Aorta (tissue), 5 donors: ENCODE measurements around the gene ATP2A1. TPM values are rescaled to one million over a fixed set of nuclear protein-coding genes. Genes with fewer than 3 reads are reported as not detected.

Source experiments
- ATAC-seq: fragments of 200-7000 bp; cut with Tn5 transposase; one replicate; pipeline ENCODE4 v1.9.1; 2022; ENCODE audit warnings: moderate library complexity; ENCODE audit not compliant: low FRiP score
- DNase-seq, 2 donors: peaks; one replicate each; pipeline ENCODE4 v3.0.0-alpha.2; 2020
- H3K27ac ChIP-seq, 2 donors: one replicate each; pipeline ENCODE4 v1.5.1; 2013; ENCODE audit warnings: low read length in 2 of 2, mild to moderate bottlenecking in 2 of 2, moderate library complexity in 2 of 2, control low read depth in 1 of 2, inconsistent platforms in 1 of 2, low read depth in 1 of 2
- H3K27me3 ChIP-seq, 2 donors: one replicate each; pipeline ENCODE4 v1.6.1; 2013; ENCODE audit warnings: control low read depth in 1 of 2, low read length in 1 of 2, mild to moderate bottlenecking in 1 of 2, moderate library complexity in 1 of 2; ENCODE audit not compliant: insufficient read depth in 2 of 2, control insufficient read depth in 1 of 2
- H3K36me3 ChIP-seq, 2 donors: one replicate each; pipeline ENCODE4 v1.6.1; 2013; ENCODE audit warnings: control low read depth in 1 of 2, low read length in 1 of 2, mild to moderate bottlenecking in 1 of 2; ENCODE audit not compliant: insufficient read depth in 2 of 2, control insufficient read depth in 1 of 2
- H3K4me1 ChIP-seq, 2 donors: one replicate each; pipeline ENCODE4 v1.6.1; 2013; ENCODE audit warnings: low read length in 2 of 2, control low read depth in 1 of 2, mild to moderate bottlenecking in 1 of 2, moderate library complexity in 1 of 2; ENCODE audit not compliant: insufficient read depth in 2 of 2, control insufficient read depth in 1 of 2
- H3K4me3 ChIP-seq, 2 donors: one replicate each; pipeline ENCODE4 v1.5.1; 2013; ENCODE audit warnings: low read length in 2 of 2, control low read depth in 1 of 2, mild to moderate bottlenecking in 1 of 2
- H3K9me3 ChIP-seq: one replicate; pipeline ENCODE4 v1.6.1; 2013; ENCODE audit warnings: mild to moderate bottlenecking, low read length; ENCODE audit not compliant: control insufficient read depth
- WGBS, 2 donors: extraction: QIAGEN DNeasy Blood & Tissue Kit; methylation state at CpG; one replicate each; pipeline ENCODE4 v1.1.7; 2013; 5-methylcytosine and 5-hydroxymethylcytosine counted together
- intact Hi-C, 2 donors: fragments of 100-400 bp; cut with DNase I; formaldehyde crosslinking; loops; one replicate each; pipeline versions ENCODE4 v1.14.2 to v1.15.0; 2022
- polyA plus RNA-seq, 2 donors: library from polyadenylated mRNA; stranded (reverse); fragments of 200-250 nt; gene quantifications; one replicate each; pipeline ENCODE4 v1.2.3, GENCODE V29; 2013
- total RNA-seq, 2 donors: library from RNA; stranded (reverse); fragmentation: NEBNext Ultra II Directional; extraction: Animal tissue kit (Norgen Biotek cat#: 25700); gene quantifications; one replicate each; pipeline ENCODE4 v1.2.1, GENCODE V29; 2021
- donor health status: healthy with polysubstance abuse.
- donor health status: Bipolar disorder and iron deficiency.
- donor health status: DM: no; HTN: no; CAD: no.
- donor health status: DM: no; HTN: no; CAD: no.
- donor health status: DM: yes; HTN: yes; CAD: no.

Gene ATP2A1
- total and polyA plus RNA-seq, 4 donors = 0.36 to 0.97 (median 0.43) TPM

DNA sequence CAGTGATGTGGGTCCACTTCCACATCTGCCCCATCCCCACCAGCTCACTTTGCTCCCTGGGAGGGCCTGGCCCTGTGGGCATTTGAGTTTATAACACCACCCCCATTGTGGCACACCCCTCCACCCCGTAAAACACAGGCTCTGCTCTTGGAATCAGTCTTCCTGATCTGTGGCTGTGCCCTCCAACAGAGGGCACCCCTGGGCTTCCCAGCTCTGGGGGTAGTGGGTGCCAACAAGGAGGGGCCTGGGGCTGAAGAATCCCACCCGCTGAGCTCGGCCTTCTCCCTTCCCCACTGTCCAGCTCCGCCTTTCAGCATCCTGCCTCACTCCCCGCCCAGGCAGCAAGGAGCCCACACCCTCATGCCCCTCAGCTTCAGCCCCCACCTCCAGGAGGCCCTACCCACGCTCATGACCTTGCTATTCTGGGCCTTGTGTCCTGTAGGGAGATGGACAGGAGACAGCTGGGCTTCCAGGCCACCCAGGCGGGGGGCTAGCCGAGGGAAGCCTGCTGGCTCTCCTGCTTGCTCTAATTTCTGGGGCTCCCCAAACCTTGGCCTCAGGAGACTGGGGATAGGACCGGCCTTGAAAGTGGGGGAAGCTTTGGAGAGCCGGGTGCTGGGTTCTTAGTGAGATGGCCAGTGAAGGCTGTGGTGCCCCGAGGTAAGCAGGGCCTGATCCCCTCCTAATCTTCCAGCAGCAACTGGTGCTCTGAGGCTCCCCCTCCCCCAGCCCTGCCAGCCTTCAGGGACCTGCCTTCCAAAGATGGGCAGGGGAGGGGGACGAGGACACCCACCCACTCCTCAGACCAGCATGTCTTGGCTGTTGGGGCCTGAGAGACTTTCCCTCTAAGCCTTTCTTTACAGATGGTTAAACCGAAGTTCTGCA is 2.9 kb upstream of the ATP2A1 start:
- Histone ChIP-seq H3K36me3 (no peaks in the 10 kb centered on the region), H3K4me1 (no peaks in the 10 kb centered on the region), H3K4me3 (no peak overlapping the region), H3K27me3 (no peaks in the 10 kb centered on the region), H3K27ac (no peak overlapping the region), H3K9me3 (no peaks in the 10 kb centered on the region)
- intact Hi-C loops = loop anchor here in 1 of 2 donors (5.0 kb wide), 1 partner anchor 72 kb away; no protein-coding TSS in a partner anchor
- ATAC-seq = no peak
- 56 to 59% methylated on average over 12 to 13 of the region's 13 CpGs for WGBS, 2 donors
- DNase-seq = no peak

DNA sequence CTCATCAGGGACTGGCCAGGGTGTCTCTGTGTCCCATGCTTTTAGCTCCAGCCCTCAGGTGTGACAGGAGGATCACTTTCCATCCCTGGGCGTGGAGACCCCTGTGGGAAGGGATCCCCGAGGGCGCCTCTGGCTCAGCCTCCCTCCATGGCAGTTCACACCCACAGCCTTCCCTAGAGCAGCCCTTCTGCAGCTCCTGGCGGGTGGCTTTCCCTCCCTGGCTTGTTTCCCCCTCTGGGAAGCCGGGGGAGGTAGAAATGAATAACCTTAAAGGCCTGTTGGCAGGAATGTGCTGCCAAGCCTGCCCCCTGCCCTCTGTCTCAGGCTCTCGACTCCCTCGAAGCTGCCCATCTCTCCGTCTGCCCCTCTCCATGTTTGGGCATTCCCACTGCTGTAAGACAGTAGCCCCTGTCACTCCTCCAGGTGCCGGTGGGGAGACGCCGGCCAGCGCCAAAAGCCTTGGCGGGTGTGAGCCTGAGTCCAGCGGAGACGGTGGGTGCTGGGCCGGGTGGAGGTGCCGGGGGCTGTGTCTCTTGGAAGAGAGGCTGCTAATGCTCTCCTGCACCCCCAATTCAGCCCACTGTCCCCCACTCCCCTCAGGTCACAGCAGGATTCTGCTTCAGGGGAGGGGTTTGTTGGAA is 2.1 kb upstream of the ATP2A1 start:
- ATAC-seq = no peak
- intact Hi-C loops = loop anchor here in 1 of 2 donors (5.0 kb wide), 1 partner anchor 71 kb away; no protein-coding TSS in a partner anchor
- no peak for DNase-seq
- H3K36me3 ChIP-seq = no peaks in the 10 kb centered on the region
- no peaks in the 10 kb centered on the region for H3K4me1 ChIP-seq
- no peak overlapping the region for H3K4me3 ChIP-seq
- no peaks in the 10 kb centered on the region for H3K27me3 ChIP-seq
- no peaks in the 10 kb centered on the region for H3K9me3 ChIP-seq
- no peak overlapping the region for H3K27ac ChIP-seq
- WGBS, 2 donors = 35 to 42% methylated on average over 17 of the region's 17 CpGs

DNA sequence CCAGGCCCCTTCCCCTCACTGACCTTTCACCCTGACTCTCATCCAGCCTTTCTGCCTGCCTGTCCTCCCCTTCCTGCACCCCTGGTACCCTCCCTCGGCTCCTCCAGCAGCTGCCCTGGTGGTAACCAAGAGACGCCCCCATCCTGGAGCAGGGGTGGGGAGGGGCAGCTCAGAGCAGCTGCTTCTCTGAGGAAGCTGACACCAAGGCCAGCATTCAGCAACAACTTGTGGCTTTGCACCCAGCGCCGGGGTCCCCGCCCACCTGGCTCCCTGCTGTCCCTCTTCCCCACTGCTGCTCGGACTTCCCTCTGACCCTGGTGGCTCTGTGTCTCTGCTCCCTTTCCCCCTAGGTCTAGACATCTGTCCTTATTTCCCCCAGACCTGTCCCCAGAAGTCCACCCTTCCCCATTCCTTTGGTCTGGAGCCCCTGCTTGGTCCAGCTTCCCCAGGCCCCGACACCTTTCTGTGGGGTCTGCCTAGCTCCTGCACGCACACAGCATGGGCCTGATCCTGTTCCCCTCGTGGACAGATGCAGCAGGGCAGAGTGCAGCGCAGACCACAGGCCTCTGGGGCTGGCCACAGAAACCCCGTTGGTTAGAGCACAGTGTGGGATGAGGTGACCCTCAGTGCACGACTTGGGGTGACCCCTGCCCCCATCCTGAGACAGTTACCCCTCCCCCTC is 1.2 kb upstream of the ATP2A1 start:
- H3K36me3 ChIP-seq = no peaks in the 10 kb centered on the region
- no peak overlapping the region for H3K4me3 ChIP-seq
- intact Hi-C loops = loop anchor here in 1 of 2 donors (5.0 kb wide), 1 partner anchor 70 kb away; no protein-coding TSS in a partner anchor
- no peaks in the 10 kb centered on the region for H3K9me3 ChIP-seq
- H3K27ac ChIP-seq = no peak overlapping the region
- DNase-seq (no peak), ATAC-seq (no peak)
- WGBS, 2 donors = 50 to 54% methylated on average over 12 of the region's 12 CpGs
- H3K4me1 ChIP-seq = no peaks in the 10 kb centered on the region
- no peaks in the 10 kb centered on the region for H3K27me3 ChIP-seq

DNA sequence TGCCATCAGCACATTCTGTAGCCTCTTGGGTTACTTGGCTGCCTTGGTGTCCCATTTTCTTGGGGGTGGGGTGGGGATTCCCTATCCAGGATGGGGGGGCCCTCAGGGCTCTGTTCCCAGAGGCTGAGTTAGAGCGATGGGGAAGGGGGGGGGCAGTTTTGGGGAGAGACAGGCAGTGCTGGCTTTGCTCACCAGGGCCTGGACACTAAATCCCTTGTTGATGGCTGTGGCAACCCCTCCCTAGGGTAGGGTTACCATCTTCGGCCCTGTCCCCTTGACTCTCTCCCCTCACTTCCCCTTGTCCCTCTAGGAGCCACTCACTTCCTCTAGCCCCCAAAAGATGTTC is 660 bp upstream of the ATP2A1 start:
- H3K27me3 ChIP-seq = no peaks in the 10 kb centered on the region
- intact Hi-C loops = loop anchor here in 1 of 2 donors (5.0 kb wide), 1 partner anchor 70 kb away; no protein-coding TSS in a partner anchor
- no peak overlapping the region for H3K27ac ChIP-seq
- H3K36me3 ChIP-seq = no peaks in the 10 kb centered on the region
- no peaks in the 10 kb centered on the region for H3K9me3 ChIP-seq
- H3K4me1 ChIP-seq = no peaks in the 10 kb centered on the region
- 68 to 76% methylated on average over 2 of the region's 2 CpGs for WGBS, 2 donors
- H3K4me3 ChIP-seq = no peak overlapping the region
- DNase-seq (no peak), ATAC-seq (no peak)

DNA sequence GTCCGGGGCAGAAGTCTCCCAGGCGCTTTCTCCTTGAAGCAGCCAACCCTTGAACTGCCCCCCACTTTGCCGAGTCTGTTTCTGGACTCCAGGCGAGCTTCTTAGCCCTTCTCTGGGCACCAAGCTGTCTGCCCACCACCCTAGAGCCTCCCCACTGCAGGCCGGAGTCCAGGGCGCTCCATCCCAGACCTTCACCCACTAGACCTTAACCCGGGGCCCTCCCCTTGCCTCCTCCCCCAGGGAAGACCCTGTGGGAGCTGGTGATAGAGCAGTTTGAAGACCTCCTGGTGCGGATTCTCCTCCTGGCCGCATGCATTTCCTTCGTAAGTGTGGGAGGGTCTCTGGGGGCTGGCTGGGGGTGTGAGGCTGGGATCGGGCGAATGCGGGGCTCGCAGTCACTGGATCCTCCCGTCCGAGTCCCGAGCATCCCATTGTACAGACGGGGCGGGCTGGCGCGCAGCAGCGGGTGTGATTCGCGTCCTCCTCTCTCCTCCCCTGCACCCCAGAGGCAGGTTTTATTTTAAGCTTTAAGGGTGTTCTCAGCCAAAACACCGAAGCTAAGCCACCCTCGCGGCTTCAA is 1.1 kb downstream of the ATP2A1 start:
- H3K36me3 ChIP-seq = no peaks in the 10 kb centered on the region
- intact Hi-C loops = loop anchor here in 1 of 2 donors (5.0 kb wide), 1 partner anchor 68 kb away; no protein-coding TSS in a partner anchor
- 1% methylated on average over 27 of the region's 27 CpGs for WGBS, 2 donors
- DNase-seq (no peak), ATAC-seq (peak; percentile 16)
- no peaks in the 10 kb centered on the region for H3K9me3 ChIP-seq
- H3K27me3 ChIP-seq = no peaks in the 10 kb centered on the region
- H3K27ac ChIP-seq = no peak overlapping the region
- no peaks in the 10 kb centered on the region for H3K4me1 ChIP-seq
- H3K4me3 ChIP-seq = peak overlapping the region; percentile 12 to 49

DNA sequence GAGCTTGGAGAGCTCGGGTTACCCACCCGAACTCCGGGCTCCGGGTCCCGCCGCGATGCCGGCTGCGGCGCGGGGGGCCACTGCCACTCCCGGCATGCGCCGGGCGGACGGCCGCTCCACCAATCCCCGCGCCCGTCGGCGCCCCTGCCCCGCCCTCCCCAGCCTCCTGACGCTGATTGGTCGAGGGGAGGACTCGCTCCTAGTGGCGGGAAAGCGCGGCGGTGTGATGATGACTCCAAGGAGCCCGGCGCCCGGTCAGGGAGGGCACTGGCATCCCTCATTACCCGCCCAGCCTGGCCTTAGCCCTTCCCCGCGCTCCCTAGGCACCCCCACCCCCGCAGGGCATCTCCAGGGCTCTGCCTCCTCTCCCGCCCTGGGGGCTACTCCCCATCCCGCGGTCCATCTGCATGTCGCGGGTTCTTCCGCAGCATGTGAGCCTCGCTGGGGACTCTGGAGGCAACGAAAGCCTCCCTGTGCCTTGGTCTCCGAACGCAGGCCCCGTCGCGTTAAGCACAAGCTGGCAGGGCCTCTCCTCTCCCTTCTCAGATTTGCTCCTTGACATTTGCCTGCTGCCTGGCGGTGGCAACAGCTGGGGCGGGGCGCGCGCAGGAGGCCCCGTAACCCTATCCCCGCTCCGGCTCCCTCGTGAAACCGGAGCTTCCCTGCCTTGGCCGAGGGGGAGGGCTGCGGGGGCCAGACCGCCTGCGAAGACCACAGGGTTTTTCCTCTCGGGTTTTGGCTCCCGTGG is 1.7 kb downstream of the ATP2A1 start:
- Histone ChIP-seq H3K9me3 (no peaks in the 10 kb centered on the region), H3K4me1 (no peaks in the 10 kb centered on the region), H3K36me3 (no peaks in the 10 kb centered on the region), H3K27ac (no peak overlapping the region), H3K4me3 (peak overlapping the region; percentile 12 to 49), H3K27me3 (no peaks in the 10 kb centered on the region)
- WGBS, 2 donors = 0 to 1% methylated on average over 62 to 66 of the region's 66 CpGs
- DNase-seq = peak; percentile 91 to 97
- intact Hi-C loops = loop anchor here in 1 of 2 donors (1.0 to 5.0 kb wide), 2 partner anchors 44 to 67 kb away; no protein-coding TSS in a partner anchor
- ATAC-seq = peak; percentile 91

DNA sequence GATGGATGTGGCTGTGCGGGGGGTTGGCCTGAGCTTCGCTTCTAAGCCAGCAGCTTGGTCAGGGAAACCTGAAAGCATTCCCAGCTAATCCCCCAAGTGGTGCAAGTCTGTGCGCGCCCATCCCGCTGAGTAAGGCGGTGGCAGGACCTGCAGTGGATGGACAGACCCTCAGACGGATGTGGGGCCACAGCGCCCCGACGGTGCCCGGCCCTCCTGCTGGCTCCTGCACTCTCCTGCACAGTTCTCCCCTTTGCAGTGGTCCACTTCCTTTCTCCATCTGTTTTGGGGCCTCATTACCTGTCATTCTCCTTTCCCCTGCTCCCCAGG is 2.3 kb downstream of the ATP2A1 start:
- no peak overlapping the region for H3K27ac ChIP-seq
- intact Hi-C loops = loop anchor here in 1 of 2 donors (1.0 kb wide), 1 partner anchor 44 kb away; no protein-coding TSS in a partner anchor
- no peaks in the 10 kb centered on the region for H3K27me3 ChIP-seq
- 6% methylated on average over 11 of the region's 11 CpGs for WGBS, 2 donors
- H3K36me3 ChIP-seq = no peaks in the 10 kb centered on the region
- no peaks in the 10 kb centered on the region for H3K4me1 ChIP-seq
- DNase-seq (no peak), ATAC-seq (no peak)
- no peaks in the 10 kb centered on the region for H3K9me3 ChIP-seq
- H3K4me3 ChIP-seq = no peak overlapping the region

DNA sequence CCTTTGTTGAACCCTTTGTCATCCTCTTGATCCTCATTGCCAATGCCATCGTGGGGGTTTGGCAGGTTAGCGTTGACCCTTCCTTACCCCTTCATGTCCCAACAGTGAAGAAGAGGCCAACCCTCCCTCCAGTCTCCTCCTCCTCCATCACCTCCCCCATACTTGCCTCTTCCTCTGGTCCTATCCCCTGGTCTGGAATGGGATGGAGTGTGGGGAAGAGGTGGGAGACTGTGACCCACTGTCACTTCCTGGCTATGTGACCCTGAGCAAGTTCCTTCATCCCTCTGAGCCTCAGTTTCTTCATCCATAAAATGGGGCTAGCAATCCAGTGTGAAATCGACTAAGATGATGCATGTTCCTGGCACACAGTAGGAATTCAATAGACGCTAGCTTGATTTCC is 2.7 kb downstream of the ATP2A1 start:
- Histone ChIP-seq H3K27me3 (no peaks in the 10 kb centered on the region), H3K9me3 (no peaks in the 10 kb centered on the region), H3K4me1 (no peaks in the 10 kb centered on the region), H3K27ac (no peak overlapping the region), H3K4me3 (no peak overlapping the region), H3K36me3 (no peaks in the 10 kb centered on the region)
- ATAC-seq = no peak
- WGBS, 2 donors = 74 to 77% methylated on average over 4 of the region's 4 CpGs
- intact Hi-C loops = loop anchor here in 1 of 2 donors (1.0 kb wide), 1 partner anchor 43 kb away; no protein-coding TSS in a partner anchor
- no peak for DNase-seq
